HG02798 (cell line): ENCODE measurements around the gene KLHL1.

Experiments used
- ATAC-seq: cut with Tn5 transposase; IDR thresholded peaks from one replicate; pipeline ENCODE4 v1.9.1; 2021; ENCODE audit warnings: mild to moderate bottlenecking; ENCODE audit not compliant: unreplicated experiment, poor library complexity

The KLHL1 gene

DNA sequence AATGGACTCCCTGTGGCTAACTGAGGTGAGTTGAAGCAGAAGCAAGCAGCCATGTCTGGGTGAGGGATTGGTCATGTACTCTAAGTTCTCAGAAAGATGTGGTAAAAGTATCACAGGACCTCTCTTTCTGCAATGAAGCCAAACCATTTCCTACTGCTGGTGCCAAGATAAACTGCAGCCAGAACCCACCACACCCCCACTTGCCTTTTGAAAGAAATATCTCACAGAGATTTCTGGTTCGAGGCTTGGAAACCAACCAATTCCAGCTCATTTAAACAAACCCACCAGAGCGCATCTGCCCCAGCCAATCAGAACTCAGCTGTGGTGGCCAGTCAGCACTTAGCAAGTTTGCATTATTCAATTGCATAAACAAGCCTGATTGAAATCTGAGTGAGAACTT, 205.2 kb downstream of the KLHL1 start:
- no peak for ATAC-seq

DNA sequence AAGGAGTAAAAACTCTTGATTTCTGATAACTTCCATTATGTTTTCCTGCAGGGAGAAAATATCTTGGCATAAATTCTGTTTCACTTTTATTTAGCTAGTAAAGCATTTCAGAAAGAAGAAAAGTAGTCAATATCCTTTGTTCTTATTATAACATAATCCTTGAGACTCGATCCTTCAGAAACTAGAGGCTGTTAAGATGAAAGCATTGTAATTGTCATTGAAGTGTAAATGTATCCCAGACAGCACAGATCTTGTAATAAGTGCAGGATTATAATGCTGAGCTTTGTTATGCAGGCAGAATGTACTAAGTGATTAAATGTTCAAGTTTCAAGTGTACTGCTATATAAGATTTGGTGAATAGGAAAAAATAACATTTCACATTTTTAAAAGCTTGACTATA, 225.8 kb downstream of the KLHL1 start:
- no peak for ATAC-seq

DNA sequence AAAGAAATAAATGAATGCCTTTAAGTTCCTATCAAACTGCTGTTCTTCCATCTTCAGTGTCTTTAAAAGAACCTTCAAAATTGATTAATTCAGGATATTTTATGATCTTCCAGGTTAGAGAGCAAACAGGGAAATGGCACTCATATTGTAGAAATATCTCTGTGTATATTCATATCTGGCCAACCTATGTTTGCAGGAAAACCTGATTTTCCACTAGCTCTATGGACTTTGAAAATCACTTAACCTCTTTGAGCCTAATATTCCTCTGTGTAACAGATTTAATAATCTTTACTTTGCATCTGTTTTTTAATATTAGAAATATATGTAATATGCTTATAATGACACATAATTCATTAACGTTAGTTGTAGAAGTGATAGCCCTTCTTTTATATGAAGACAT, 228.3 kb downstream of the KLHL1 start:
- no peak for ATAC-seq

DNA sequence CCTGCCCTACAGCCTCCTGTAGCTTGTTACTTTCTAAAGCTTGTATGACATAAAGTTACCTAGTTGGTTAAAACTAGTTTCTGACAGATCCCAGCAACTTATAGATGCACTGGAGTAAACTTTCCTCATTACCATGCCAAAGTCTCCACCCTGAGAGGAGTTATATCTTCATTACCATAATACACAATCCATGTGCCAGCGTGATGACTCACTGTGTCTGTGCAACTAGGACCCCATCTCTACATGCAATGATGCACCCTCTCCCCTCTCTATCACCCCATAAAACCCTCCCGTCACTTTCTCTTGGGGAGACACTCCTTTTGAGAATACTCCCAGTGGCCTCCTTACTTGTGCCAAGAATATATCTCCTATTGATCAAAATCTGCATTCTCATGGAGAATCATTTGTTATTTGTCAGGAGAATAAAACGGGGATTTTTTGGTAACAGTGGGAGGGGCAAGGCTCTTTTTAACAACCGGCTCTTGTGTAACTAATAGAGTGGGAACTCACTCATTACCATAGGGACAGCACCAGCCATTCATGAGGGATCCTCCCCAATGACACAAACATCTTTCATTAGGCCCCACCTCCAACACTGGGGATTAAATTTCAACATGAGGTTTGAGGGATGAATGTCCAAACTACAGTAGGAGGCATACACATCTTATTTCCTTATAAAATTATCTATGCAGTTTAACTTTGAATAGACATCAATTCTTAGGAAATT, 235.8 kb downstream of the KLHL1 start:
- no peak for ATAC-seq

DNA sequence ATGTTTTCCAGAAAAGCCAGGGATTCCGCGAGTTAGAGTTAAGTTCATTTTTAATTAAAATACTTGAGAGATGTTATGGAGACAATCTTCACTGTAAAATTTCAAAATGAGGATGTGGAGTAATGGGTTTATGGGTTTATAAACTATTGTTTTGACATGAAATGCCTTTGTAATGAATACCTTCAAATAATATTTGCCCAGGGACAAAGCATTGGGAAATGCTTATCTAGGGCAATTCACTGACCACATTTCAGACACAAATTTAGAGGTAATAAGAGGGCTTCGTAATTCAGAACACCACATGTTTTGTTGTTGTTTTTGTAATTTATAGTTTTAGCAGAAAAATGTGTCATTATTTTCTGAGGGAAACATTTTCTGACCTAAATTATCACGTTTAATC, 241.7 kb downstream of the KLHL1 start:
- no peak for ATAC-seq

DNA sequence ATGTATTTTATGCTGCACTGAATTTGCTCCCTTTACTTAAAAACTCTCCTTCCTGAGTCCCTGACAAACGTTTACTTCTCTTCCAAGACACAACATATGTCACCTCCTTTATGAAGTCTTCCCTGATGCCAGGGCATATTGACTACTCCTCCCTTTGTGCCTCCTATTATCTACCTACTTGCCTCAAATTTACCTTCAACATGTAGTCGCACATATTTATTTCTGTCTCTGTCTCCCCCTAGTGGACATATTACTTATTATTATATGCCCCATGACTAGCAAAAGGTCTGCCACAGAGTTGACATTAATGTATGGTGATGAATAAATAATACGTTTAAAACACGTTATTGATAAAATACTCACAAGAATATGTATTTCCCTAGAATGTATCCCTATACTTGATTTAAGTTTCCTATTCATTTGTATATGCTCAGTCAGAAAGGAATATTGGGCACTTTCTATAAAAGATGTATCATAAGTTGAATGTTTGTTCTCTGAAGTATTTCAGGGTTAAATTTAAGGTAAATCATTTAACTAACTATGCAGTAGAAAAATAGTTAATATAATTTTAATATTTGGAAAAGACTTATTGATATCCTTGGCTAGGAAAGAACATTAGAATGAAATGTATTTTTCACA, 250.9 kb downstream of the KLHL1 start:
- peak; percentile 88 for ATAC-seq

DNA sequence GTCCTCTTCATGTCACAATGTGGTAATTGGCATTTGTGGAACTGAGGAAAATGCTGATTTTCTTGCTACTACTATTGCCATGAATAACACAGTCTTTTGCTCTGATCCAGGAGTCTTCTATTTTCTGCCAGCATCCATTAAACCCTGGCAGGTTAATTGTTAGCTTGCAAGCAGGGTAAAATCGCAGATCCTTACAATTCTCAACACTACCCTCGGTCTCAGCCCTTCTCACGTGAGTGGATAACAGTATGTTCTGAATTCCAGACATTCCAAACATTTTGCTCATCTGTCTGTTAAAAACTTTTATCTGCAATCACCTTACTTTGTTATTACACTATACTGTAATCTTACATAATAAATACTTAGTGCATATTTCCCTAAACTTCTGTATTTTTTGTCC, 251.9 kb downstream of the KLHL1 start:
- ATAC-seq, result no peak

DNA sequence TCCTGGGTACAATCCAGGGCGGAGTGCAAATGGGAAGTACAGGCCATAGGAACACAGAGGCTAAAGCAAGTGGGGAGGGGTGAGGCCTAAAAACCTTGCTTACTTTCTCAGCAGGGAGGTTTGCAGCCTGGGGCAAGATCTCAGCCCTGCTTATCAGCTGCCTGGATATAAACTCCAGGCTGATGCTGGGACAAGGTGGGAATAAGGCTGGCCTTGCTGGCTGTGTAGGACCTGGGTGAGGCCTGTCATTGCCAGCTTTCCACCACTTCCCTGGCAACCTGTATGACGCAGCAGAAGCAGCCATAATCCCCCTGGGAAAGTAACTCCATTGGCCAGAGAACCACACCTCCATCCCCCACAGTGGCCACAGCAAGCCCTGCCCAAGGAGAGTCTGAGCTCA, 279.7 kb downstream of the KLHL1 start:
- no peak for ATAC-seq

DNA sequence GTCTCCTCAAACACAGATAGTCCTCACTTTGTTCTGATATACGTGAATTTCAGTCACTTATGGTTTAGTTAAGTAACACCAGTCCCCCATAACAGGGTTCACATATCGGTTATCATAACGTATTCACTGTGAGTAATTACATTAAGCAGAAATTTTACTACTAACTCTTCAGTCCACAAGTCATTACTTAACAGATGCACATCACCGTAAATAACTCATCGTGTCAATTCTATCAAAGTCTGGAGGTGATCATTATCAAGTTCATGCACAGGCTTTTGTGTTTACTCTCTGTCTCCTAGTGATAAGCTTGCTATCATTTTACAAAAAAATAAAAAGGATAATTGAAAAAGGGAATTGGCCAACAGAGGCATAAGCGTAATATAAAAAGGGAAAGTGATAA, 288.1 kb downstream of the KLHL1 start:
- ATAC-seq, result no peak

DNA sequence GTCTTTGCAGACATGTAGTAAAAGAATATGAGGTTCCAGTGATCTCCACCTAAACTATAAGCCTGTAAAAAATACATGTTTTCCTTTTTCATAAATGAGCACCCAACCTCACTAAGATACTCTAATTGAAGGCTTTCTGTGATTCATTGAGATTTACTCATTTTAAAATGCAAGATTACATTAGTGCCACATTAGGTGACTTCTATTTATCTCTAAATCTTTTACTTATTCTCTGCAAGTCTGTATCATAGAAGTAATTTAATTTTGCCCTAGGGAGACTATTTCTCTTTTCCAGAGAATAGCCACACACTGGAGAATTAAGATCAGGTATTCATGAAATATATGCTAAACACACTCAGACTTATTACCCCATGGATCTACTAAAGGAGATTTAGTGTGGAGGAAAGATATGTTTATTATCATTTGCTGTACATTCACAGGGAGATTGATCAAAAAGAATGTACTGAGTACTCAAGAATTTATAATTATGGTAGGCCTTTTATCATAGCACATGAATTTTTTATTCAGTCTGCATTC, 290.9 kb downstream of the KLHL1 start:
- ATAC-seq, result no peak

DNA sequence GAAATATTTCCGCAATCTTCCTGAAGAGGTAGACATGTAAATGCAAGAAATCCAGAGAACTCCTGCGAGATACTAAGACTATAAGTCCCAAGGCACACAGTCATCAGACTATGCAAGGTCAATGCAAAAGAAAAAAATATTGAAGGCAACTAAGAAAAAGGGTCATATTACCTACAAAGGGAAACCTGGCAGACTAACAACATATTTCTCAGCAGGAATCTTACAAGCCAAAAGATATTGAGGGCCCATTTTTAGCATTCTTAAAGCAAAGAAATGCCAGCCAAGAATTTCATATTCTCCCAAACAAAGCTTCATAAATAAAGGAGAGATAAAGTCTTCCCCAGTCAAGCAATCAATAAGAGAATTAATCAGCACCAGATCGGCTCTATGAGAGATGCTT, 299.1 kb downstream of the KLHL1 start:
- ATAC-seq, result no peak

DNA sequence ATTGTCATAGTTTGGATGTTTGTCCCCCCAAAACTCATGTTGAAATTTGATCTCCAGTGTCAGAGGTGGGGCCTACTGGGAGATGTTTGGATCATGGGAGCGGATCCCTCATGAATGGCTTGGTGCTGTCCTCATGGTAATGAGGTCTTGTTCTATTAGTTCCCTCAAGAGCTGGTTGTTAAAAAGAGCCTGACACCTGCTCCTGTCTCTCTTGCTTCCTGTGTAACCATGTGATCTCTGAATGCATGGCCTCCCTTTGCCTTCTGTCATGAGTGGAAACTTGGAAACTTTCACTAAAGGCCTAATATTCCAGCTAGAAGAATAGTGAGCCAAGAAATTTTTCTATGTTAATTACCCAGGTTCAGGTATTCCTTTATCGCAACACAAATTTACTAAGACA, 312.0 kb downstream of the KLHL1 start:
- ATAC-seq, result no peak

DNA sequence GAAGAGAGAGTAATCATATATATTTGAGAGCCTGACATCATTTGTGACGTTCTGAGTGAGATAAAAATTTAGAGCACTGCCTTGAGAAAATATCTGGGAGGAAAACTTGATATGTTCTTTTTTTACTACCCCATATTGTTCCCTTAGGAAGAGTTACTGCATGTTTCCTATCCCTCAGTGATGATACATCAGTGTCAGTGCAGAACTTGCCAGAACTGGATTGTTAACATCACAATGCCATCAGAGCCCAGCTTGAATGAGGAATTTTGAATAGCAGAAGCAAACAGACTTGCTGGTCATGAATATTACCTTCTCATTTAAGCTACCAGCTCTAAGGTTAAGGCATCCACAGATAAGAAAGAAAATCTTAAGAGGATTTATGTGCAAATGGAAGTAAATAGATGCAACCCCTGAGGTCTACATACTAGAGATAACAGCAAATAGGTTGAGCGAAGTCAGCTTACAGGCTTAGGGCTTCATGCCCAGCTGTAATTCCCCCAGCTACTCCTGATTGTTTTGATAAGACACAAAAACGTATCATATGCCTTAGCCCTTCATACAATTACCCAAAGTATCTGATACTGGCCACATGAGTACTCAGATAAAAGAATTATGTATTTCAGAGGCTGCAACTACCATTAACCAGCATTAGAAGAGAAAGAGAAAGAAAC, 314.3 kb downstream of the KLHL1 start:
- no peak for ATAC-seq

DNA sequence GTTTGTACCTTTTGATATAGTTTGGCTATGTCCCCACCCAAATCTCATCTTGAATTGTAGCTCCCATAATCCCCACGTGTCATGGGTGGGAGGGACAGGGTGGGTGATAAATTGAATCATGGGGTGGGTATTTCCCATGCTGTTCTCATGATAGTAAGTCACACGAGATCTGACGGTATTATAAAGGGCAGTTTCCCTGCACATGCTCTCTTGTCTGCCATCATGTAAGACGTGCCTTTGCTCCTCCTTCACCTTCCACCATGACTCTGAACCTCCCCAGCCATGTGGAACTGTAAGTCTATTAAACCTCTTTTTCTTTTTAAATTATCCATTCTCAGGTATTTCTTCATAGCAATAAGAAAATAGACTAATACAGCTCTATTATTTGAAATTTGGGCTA, 331.3 kb downstream of the KLHL1 start:
- no peak for ATAC-seq

DNA sequence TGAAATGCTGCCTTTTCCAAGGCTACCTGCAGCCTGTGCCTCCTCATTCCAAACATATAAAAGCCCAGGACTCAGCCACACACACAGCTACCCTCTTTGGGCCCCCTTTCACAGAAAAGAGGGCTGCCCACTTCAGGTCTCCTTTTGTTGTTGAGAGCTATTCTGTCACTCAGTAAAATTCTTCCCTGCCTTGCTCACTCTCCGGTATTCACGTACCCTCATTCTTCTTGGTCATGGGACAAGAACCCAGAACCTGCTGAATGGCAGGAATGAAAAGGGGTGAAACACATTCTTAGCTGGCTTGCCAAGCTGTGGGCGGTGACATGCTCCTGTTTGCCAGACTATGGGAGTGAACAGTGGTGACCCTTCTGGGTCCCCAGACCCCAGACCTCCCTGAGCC, 338.6 kb downstream of the KLHL1 start:
- no peak for ATAC-seq

DNA sequence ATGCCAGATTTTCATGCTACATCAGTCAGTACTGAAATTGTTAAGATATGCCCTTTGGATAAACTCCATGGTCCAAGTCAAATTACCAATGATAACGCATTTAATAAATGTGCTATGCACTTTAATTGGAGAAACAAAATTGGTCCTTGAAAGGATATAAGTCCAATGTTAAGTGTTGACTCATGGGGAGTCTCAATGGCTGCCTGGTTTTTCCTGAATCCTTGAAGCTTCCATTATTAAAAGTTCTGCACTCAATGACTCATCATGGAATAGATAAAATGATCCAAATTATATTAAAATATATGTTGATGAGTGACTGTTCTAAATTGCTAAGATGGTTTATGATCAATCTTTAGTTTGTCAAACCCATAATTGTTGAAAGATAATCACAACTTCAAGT, 346.7 kb downstream of the KLHL1 start:
- ATAC-seq, result no peak

DNA sequence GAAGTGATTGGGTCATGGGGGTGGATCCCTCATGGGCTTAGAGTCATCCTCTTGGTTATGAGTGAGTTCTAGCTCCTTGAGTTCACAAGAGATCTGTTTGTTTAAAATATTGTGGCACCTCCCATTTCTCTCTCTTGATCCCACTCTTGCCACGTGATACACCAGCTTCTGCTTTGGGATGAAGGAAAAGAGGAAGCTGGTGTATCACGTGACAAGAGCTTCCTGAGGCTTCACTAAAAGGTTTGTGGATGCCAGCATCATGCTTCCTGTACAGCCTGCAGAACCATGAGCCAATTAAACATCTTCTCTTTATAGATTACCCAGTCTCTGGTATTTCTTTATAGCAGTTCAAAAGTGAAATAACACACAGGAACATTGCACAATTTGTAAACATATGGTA, 353.2 kb downstream of the KLHL1 start:
- no peak for ATAC-seq

DNA sequence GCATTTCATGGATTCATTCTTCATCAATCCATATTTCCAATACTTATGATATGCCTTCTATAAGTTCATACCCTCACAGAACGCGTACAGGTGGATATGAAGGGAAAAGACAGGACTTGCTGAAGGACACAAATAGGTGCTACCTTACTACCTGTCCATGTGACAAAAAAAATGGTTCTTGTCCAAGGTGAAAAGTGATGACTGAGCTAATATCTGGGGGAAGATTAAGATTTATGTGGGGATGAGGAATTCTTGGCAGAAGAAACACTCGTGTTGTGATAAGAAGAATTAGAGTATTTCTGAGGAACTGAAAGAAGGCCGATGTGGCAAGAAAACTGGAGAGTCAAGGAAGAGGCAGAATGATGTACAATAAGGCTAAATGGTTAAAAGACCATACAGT, 357.0 kb downstream of the KLHL1 start:
- ATAC-seq, result no peak

DNA sequence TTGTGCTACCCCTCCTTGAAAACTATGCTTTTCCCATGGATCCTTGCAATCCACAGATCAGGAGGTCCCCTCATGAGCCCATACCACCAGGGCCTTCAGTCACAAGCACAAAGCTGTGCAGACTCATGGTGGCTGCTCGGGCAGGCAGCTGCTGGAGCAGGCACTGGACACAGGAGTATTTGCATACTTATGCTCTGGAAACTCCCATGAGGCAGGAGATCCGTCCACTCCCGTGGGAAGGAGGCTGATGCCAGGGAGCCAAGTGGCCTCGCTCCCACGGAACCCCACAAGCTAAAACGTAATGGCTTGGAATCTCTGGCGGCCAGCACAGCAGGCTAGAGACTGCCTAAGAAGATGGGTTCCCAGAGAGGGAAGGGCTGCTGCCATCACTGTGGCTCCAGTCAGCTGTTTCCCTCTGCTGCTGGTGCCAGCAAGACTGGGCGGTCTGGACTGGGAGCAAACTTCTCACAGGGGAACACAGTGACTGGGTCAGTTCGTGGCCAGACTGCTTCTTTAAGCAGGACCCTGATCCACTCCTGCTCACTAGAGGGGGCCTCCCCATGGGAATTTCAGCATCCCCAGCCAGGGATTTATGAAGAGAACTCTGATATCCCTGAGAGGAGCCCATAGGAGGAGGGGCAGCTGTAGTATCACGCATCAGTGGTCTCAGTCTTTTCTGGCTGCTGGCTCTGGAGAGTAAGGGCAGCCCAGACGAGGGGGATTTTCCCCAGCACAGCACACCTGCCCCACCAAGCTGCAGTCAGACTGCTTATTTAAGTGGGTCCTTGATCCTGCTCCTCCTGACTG, 370.9 kb downstream of the KLHL1 start:
- ATAC-seq, result no peak

DNA sequence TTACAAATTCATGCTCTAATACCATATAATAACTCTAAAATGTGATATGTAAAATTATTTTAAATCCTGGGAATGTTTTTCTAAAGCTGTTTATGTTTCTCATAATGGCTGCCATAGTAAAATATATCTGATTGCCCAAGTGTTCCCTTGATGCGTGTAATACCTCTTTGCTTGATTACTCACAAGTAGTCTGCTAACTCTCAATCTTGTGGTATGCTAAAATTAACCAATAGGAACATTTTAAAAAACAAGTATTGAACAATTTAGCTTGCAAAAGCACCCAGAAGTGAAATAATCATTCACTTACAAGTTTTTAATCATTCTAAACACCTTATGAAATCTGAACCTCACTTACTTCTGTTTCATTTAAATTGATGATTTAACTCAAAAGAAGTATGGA, 386.6 kb downstream of the KLHL1 start:
- no peak for ATAC-seq
